ENCODE results near the gene RBMS3.

- TF ChIP-seq CTCF (IDR thresholded peaks at IDR 0.05), result no peak
- TF ChIP-seq POLR2A (IDR thresholded peaks at IDR 0.05), result no peak
- no peak for TF ChIP-seq POLR2AphosphoS5 (IDR thresholded peaks at IDR 0.05)
Observed at GRCh38 chr3:29665688-29666087, 384.8 kb downstream of the RBMS3 start.
